ENCODE data around the gene NPNT. TPM values are rescaled to one million over a fixed set of nuclear protein-coding genes. Genes with fewer than 3 reads are reported as not detected.
"Not testable (repeated sequence)": the region's sequence is repeated elsewhere in the genome, so short reads cannot be mapped to it uniquely, and the experiment has no call there.

The NPNT gene
- not detected for polyA plus RNA-seq (2012; ENCODE audit: insufficient read depth, insufficient read length, low read depth)

- Histone ChIP-seq H3K27me3 (peaks cover 83% of the 10 kb centered on the region), H3K4me3 (ENCODE audit: low read depth, low read length) (peak within 1 kb of the TSS; percentile 38), H3K36me3 (no peaks in the 10 kb centered on the region), H3K9me3 (no peaks in the 10 kb centered on the region), H3K4me1 (no peaks in the 10 kb centered on the region)
- peak; percentile 18 for DNase-seq
- no peak for TF ChIP-seq CTCF (IDR thresholded peaks at IDR 0.05; ENCODE audit: low read depth, low read length)
Measured at GRCh38 chr4:105894660-105895582, at the start of gene NPNT. Gene NPNT (plus strand): TSS chr4:105895471. CDS start chr4:105895653, 182 bp downstream.

- no peak for TF ChIP-seq CTCF (IDR thresholded peaks at IDR 0.05; ENCODE audit: low read depth, low read length)
Measured at GRCh38 chr4:105845559-105845958, 49.7 kb upstream of the NPNT start.

GRCh38 chr4:105848359-105848758 lies 46.9 kb upstream of the NPNT start:
- not testable (repeated sequence) for H3K27me3 ChIP-seq; DNase-seq; H3K9me3 ChIP-seq; H3K36me3 ChIP-seq; H3K4me3 ChIP-seq (ENCODE audit: low read depth, low read length); H3K4me1 ChIP-seq

More at GRCh38 chr4:105845559-105845958, 49.7 kb upstream of the NPNT start:
- DNase-seq: no peak
- Histone ChIP-seq H3K36me3 (no peaks in the 10 kb centered on the region; the same call in 1 of the 2 replicates), H3K27me3 (no peaks in the 10 kb centered on the region), H3K4me1 (no peaks in the 10 kb centered on the region), H3K4me3 (ENCODE audit: low read depth, low read length) (no peak overlapping the region), H3K9me3 (no peaks in the 10 kb centered on the region; the same call in 1 of the 2 replicates)

- H3K27me3 ChIP-seq: no peaks in the 10 kb centered on the region
- no peaks in the 10 kb centered on the region; the same call in 1 of the 2 replicates for H3K9me3 ChIP-seq
- DNase-seq: no peak
- H3K4me1 ChIP-seq: no peaks in the 10 kb centered on the region
- H3K4me3 ChIP-seq (ENCODE audit: low read depth, low read length): no peak overlapping the region
- no peaks in the 10 kb centered on the region for H3K36me3 ChIP-seq
- TF ChIP-seq CTCF (IDR thresholded peaks at IDR 0.05; ENCODE audit: low read depth, low read length): no peak
Measured at GRCh38 chr4:105851196-105851595, 44.1 kb upstream of the NPNT start.

GRCh38 chr4:105852230-105852629 lies 43.0 kb upstream of the NPNT start:
- DNase-seq; H3K4me3 ChIP-seq (ENCODE audit: low read depth, low read length); H3K9me3 ChIP-seq; H3K36me3 ChIP-seq; H3K4me1 ChIP-seq; H3K27me3 ChIP-seq: not testable (repeated sequence)

- Histone ChIP-seq H3K27me3 (no peaks in the 10 kb centered on the region), H3K9me3 (no peaks in the 10 kb centered on the region), H3K36me3 (no peaks in the 10 kb centered on the region), H3K4me1 (no peaks in the 10 kb centered on the region), H3K4me3 (ENCODE audit: low read depth, low read length) (no peak overlapping the region)
- TF ChIP-seq CTCF (IDR thresholded peaks at IDR 0.05; ENCODE audit: low read depth, low read length): no peak
- no peak for DNase-seq
Measured at GRCh38 chr4:105858466-105859040, 36.7 kb upstream of the NPNT start.

- no peak for DNase-seq
- no peaks in the 10 kb centered on the region for H3K4me1 ChIP-seq
- no peak overlapping the region for H3K4me3 ChIP-seq (ENCODE audit: low read depth, low read length)
- no peaks in the 10 kb centered on the region for H3K9me3 ChIP-seq
- TF ChIP-seq CTCF (IDR thresholded peaks at IDR 0.05; ENCODE audit: low read depth, low read length): no peak
- H3K36me3 ChIP-seq: no peaks in the 10 kb centered on the region
- H3K27me3 ChIP-seq: no peaks in the 10 kb centered on the region
Measured at GRCh38 chr4:105859233-105859632, 36.0 kb upstream of the NPNT start.

Measured in BE2C (cell line).